Adipose tissue (tissue), 3 donors: ENCODE results near the gene RAB40AL. TPM values are rescaled to one million over a fixed set of nuclear protein-coding genes. Genes with fewer than 3 reads are reported as not detected.
"Not testable (repeated sequence)": the region's sequence is repeated elsewhere in the genome, so short reads cannot be mapped to it uniquely, and the experiment has no call there.

Experiments
- H3K27ac ChIP-seq: one replicate; pipeline ENCODE4 v1.5.1; 2013; ENCODE audit warnings: low read depth, low read length
- WGBS, 3 donors: extraction: QIAGEN DNeasy Blood & Tissue Kit; methylation state at CpG; one replicate each; pipeline ENCODE4 v1.1.7; 2013; 5-methylcytosine and 5-hydroxymethylcytosine counted together
- polyA plus RNA-seq, 3 donors: library from polyadenylated mRNA; stranded (reverse); fragments of 200-250 nt; gene quantifications; one replicate each; pipeline ENCODE4 v1.2.3, GENCODE V29; 2013
- donor health status: healthy with polysubstance abuse.
- donor health status: Bipolar disorder and iron deficiency.
- donor health status: healthy.

The RAB40AL gene, protein sequence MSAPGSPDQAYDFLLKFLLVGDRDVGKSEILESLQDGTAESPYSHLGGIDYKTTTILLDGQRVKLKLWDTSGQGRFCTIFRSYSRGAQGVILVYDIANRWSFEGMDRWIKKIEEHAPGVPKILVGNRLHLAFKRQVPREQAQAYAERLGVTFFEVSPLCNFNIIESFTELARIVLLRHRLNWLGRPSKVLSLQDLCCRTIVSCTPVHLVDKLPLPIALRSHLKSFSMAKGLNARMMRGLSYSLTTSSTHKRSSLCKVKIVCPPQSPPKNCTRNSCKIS
- under 1 TPM in 1 of 3 donors, not detected in 2; 0.12 TPM for polyA plus RNA-seq

DNA sequence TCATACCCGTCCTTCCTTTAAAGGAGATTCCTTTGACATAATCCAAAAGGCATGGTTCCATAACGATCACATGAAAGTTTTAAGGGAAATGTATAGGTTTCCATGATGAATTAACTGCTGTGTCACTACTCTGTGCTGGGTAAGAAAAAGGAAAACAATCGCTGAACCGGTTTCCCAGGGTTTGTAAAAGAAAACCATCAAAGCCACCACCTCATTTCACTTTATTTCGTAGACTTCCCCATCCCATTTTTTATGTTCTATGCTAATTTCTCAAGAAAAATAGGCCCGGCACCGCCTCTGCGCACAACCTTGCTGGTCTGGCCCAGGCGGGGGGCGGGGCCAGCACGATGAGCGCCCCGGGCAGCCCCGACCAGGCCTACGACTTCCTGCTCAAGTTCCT lies at the start of gene RAB40AL:
TSS of gene RAB40AL (plus strand) at position 301 of the 400 bp plus-strand sequence. CDS start at position 348, 47 bp downstream.
- WGBS, 3 donors, result 76 to 93% (median 90%) methylated on average over 15 of the region's 15 CpGs
- H3K27ac ChIP-seq, result not testable (repeated sequence)

DNA sequence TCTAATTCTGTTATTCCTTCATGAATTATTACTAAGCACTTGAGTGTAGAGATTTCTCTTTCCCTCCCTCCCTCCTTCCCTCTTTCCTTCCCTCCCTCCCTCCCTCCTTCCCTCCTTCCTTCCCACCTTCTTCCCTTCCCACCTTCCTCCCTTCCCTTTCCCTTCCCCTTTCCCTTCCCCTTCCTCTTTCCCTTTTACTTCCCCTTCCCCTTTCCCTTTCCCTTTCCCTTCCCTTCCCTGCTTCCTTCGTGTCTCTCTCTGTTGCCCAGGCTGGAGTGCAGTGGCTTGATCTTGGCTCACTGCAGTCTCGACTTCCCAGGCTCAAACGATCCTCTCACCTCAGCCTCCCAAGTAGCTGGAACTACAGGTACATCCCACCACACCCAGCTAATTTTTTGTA lies 49.4 kb upstream of the RAB40AL start:
- no peak overlapping the region for H3K27ac ChIP-seq
- WGBS, 3 donors, result 59 to 93% (median 89%) methylated on average over 3 of the region's 3 CpGs

DNA sequence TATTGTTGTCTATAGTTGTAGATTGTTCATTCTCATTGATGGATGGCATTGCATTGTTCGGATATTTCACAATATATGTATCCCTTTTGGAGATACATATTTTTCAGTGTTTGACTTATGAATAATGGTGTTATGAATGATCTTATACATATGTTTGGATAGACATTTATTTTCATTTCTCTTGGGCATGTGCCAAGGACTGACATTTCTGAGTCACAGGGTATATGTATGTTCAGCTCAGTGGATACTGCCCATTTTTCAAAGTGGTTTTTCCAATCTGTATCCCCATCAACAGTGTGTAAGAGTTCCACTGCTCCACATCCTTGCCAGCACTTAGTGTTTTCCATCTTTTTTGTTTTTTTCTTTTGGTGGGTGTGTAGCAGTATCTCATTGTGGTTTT lies 45.0 kb upstream of the RAB40AL start:
- WGBS, 3 donors, result 79 to 100% (median 95%) methylated on average over 1 of the region's 1 CpG
- no peak overlapping the region for H3K27ac ChIP-seq

DNA sequence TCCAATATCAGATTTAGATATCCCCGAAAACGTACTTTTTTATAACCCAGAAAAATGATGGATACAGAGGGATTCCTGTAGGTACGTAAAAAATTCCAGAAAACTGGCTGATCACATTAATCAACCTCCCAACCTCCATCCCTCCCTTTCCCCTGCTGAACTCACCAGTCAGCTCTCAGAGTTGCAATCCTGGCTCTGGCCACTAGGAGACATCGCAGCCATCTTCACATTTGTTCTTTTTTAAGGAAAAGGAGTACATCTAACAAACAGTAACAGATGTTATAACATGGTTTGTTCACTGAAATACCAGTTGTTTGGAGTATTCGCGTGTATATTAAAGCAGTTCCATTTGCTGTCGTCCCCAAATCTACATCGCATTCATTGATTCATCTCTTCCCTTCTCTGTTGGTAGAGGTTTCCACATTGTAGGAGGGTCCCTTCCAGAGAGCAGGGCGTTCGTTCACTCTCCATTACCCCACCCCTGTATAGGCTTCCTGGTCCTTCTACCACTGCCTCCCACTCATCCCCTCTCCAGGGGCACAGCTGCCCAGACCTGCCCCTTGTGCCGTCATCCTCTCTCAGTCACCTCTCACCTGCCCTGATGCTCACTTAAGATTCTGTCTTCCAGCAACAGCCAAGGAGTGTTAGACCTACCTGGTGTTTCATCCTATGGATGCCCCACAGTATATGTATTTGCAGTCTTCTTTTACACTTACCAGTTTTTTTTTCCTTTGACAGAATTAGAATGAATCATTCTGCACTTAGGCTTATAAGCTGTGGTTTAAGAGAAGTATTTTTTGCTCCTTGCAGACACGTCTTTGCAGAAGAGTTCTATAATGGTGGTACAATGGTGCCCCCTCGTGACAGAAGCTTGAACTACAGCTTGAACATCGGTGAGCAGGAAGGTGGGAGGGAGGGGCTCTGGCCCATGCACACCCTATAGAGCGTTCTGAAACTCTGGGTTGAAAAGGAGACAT lies 36.8 kb upstream of the RAB40AL start:
- 33 to 36% (median 35%) methylated on average over 15 of the region's 15 CpGs for WGBS, 3 donors
- H3K27ac ChIP-seq, result no peak overlapping the region

DNA sequence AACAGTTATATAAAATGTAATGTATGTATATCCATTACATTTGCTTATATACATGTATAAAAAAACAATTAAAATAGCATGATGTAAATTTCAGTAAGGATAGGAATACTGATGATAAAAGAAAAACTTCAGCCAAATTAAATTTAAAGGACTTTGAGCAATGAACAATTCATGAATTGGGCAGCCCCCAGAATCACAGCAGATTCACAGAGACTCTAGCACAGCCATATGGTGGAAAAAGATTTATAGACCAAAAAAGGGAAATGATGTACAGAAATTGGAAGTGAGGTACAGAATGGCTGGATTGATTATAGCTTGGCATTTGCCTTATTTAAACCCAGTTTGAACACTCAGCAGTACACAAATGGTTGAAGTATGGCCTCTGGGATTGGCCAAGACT lies 34.7 kb upstream of the RAB40AL start:
- no peak overlapping the region for H3K27ac ChIP-seq

DNA sequence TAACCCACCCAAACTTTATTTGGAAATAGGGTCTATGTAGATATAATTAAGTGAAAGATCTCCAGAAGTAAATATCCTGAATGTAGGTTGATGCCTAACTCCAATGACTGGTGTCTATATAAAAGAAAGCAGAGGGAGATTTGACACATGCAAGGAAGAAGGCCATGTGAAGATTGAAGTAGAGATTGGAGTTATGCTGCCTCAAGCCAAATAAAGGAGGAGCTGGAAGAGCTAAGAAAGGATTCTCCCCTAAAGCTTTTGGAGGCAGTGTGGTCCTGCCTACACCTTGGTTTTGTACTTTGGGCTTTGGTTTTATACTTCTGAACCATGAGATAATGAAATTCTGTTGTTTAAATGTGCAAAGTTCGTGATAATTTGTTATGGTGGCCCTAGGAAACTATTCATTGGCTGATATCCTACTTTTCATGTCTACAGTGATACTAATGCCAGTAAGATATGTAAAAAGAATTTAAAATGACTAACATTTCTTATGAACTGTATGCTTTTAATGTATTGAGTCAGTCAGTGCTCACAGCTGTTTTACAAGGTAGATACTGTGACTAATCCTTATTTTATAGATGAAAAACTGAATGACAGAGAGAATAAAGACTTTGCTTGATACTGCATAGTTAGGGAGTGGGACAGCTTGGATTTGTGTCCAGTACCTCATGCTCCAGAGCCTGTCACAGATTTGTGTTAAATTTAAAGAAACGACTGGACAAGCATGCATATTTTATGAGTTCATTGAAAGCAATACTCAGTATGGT lies 5.9 kb upstream of the RAB40AL start:
- WGBS, 3 donors, result 40 to 88% (median 80%) methylated on average over 2 of the region's 2 CpGs
- no peak overlapping the region for H3K27ac ChIP-seq

DNA sequence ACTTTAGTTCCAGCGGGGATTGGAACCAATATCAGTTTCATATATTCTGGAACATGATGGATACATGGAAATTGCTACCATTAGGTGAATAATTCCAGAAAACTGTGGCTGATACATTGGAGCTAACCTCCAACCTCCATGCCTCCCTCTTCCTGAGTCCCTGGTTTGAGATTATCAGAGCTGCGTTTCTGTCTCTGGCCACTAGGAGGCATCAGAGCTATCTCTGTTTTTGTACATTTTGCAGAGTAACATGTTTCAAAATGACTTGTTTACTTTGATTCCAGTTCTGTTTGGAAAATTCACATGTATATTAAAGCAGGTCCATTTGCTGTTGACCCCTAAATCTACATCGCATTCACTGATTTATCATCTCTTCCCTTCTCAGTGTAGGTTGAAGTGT lies 2.4 kb upstream of the RAB40AL start:
- no peak overlapping the region for H3K27ac ChIP-seq
- 33 to 68% (median 51%) methylated on average over 3 of the region's 3 CpGs for WGBS, 3 donors

DNA sequence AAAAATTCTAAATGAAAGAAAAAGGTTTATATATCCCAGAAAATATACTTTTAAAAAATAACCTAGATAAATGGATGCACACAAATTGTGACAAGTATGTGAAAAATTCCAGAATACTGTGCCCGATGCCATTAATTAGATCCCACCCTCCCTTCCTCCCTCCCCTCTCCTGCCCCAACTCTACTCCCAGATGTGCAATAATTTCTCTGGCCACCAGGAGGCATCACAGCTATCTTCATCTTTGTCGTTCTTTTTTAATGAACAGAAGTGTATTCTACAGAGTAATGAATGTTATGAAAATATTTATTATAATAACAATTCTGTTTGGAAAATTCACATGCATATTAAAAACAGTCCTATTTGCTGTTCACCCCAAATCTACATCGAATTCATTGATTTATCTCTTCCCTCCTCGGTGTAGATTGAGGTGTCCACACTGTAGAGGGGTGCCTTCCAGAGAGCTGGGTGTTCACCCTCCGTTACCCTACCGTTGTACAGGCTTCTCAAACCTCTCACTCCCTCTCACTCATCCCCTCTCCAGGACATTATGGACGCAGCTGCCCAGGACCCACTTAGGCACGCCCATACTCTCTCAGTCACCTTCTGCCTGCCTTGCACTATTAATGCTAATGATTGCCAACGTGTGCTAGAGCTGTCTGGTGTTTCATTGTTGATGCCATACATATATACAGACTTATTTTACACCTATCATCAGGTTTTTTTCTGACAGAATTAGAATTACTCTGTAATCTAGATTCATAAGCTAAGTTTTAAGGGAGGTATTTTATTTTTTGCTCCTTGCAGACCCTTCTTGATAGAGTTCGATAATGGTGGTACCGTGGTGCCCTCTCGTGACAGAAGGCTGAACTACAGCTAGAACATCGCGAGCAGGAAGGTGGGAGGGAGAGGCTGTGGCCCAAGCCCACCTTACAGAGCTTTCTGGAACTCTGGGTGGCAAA lies 14.1 kb downstream of the RAB40AL start:
- H3K27ac ChIP-seq, result no peak overlapping the region
- 4 to 11% (median 5%) methylated on average over 12 to 14 of the region's 14 CpGs for WGBS, 3 donors

DNA sequence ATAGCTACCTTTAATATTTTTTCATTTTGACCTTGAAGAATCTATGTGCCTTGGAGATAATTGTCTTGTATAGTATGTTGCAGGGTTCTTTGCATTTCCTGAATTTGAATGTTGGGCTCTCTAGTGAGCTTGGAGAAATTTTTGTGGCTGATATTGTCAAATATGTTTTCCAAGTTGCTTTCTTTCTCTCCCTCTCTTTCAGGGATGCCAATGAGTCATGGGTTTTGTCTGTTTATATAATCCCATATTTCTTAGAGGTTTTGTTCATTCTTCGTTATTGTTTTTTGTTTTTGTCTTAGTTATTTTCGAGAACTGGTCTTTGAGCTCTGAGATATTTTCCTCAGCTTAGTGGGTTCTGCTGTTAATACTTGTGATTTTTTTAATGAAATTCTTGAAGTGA lies 20.7 kb downstream of the RAB40AL start:
- H3K27ac ChIP-seq, result no peak overlapping the region
- 84 to 91% (median 90%) methylated on average over 2 of the region's 2 CpGs for WGBS, 3 donors

DNA sequence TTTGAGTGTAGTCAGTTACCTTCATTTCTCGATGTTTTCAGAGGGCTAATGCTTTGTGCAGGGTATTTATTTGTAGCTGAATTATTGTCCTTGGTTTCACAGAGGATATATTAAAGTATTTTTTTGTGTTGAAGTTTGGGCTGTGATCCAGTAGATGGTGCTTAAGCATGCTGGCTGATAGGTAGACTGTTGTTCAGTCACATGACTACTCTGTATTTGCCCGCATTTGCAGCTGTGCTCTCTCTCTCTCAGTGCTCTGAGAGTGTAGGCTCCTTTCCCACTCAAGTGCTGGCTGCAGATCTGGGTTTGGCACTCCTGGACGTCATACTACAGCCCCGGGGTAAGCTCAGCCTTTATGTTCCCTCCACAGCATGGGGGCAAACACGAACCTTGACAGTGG lies 21.7 kb downstream of the RAB40AL start:
- 45 to 88% (median 66%) methylated on average over 5 of the region's 5 CpGs for WGBS, 3 donors
- no peak overlapping the region for H3K27ac ChIP-seq

DNA sequence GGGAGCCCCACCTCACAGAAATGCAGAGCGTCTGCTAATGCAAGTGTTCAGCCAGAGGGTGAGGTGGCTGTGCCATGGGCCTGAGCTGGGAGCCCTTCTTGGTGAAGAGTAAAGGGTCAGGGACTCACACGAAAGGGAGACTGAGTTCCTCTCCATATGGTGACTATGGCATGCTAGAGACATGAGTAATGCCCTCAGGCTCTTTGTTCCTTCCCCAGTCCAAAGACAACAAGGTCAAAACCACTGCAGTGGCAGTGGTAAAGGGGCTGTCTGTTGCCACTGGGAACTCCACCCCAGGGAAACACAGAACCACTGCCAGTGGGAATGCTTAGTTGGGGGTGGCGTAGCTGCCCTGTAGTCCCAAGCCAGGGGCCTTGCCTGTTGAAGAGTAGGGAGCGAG lies 22.4 kb downstream of the RAB40AL start:
- 75 to 93% (median 86%) methylated on average over 1 to 4 of the region's 4 CpGs for WGBS, 3 donors

DNA sequence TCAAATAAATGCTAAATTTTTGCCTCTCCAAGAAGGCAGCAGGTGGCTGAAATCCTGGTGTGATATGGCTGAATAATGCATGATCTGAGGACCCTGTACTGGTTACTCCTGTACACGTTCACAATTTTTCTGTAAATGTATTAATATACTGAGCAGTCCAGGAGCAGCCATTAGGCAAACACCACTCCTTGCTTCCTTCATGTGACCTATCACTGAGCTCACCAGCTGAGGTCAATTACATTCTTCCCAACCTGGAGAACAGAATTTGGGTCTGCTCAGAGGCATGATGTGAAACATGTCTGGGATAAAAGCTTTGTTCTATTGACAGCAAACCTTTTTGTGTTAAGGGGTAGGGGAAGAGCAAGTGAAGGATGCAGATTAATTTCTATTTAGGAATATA lies 26.9 kb downstream of the RAB40AL start:
- 53 to 84% (median 56%) methylated on average over 1 of the region's 1 CpG for WGBS, 3 donors

More for the DNA sequence above, 22.4 kb downstream of the RAB40AL start:
- H3K27ac ChIP-seq, result no peak overlapping the region

DNA sequence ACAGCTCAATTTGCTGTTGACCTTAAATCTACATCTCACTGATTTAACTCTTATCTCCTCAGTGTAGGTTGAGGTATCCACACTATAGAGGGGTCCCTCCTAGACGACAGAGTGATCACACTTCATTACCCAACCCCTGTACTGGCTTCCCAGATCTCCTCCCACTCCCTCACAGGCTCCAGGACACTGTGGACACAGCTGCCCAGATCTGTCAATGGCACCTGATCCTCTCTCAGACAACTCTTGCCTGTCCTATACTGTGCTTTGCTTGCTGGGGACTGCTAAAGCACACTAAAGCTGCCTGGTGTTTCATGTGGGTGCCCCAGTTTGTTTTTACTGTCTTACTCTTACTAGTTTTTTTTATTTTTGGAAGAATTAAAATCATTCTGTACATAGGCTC lies 27.9 kb downstream of the RAB40AL start:
- no peak overlapping the region for H3K27ac ChIP-seq
- 15 to 34% (median 25%) methylated on average over 1 of the region's 1 CpG for WGBS, 3 donors

More for the DNA sequence above, 26.9 kb downstream of the RAB40AL start:
- H3K27ac ChIP-seq, result no peak overlapping the region

DNA sequence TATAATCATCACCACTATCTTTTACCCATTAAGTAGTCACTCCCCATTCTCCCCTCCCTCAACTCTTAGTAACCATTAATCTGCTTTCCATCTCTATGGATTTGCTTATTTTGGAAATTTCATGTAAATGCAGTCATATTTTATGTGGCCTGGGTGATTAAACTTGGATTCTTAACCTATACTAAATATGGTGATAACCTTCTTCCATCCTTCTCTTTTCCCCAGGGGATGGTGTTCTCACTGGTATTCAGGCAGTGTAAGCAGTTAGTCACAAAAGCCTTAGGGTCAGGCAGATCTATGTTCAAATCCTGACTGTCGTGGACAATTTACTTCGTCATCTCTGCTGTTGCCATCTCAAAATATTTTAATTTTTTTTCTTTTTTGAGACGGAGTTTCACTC lies 29.6 kb downstream of the RAB40AL start:
- H3K27ac ChIP-seq, result no peak overlapping the region
- 74 to 91% (median 88%) methylated on average over 3 of the region's 3 CpGs for WGBS, 3 donors

DNA sequence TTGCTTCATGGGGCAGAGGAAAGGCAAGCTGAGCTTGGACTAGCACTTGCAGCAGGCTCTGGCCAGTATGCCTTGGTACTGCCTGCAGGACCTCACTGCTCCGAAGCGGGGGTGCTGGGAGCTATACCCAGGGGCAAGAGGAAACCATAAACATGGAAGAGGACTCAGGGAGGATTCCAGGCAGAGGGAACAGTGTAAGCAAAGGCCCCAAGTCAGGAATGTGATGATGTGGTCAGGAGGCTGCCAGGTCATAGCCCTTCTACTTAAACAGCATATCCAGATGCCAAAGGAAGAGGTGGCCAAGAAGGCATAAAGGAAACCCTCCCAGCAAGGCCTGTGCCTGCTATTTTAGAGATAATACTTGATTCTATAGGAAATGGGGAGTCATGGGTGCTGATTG lies 31.1 kb downstream of the RAB40AL start:
- 90 to 100% (median 98%) methylated on average over 2 of the region's 2 CpGs for WGBS, 3 donors
- H3K27ac ChIP-seq, result no peak overlapping the region

DNA sequence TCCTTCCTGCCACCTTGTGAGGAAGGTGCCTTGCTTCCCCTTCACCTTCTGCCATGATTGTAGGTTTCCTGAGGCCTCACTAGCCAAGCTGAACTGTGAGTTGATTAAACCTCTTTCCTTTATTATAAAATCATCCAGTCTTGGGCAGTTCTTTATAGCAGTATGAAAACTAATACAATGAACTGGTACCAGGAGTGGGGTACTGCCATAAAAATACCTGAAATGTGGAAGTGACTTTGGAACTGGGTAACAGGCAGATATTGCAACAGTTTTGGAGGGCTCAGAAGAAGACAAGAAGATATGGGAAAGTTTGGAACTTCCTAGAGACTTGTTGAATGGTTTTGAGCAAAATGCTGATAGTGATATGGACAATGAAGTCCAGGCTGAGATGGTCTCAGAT lies 34.5 kb downstream of the RAB40AL start:
- H3K27ac ChIP-seq, result not testable (repeated sequence)

DNA sequence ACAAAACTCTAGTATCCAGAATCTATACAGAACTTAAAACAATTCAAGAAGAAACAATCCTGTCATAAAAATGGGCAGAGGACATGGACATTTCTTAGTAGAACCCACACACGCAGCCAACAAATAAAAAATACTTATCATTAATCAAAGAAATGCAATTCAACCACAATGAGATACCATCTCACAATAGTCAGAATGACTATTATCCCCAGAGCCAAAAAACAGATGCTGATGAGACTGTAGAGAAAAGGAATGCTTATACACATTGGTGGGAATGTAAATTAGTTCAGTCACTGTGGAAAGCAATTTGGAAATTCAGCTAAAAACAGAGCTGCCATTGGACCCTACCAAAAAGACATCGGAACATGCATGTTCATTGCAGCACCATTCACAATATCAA lies 37.9 kb downstream of the RAB40AL start:
- 72 to 96% (median 93%) methylated on average over 2 of the region's 2 CpGs for WGBS, 3 donors
- no peak overlapping the region for H3K27ac ChIP-seq

DNA sequence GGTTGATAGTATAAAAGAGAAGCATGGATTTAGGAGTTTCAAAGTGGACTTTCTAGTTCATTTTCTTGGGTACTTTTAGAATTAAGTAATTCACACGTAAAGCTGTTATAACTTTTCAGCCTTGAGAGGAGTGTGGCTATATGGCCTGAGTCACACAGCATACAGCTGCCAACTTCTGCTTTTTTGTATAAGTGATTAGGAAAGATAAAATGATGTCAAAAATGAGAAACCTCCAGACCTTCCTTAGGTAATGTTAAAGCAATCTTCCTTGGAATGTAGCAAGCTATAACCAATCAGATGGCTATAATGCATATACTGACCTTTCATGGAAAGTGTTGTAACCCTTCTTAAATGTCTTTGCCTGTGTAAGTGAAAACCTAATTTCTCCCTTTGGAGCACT lies 39.2 kb downstream of the RAB40AL start:
- H3K27ac ChIP-seq, result no peak overlapping the region
- WGBS, 3 donors, result 38 to 85% (median 61%) methylated on average over 1 of the region's 1 CpG
